WTC11 (cell line): ENCODE measurements around the gene ABHD17C. TPM values are rescaled to one million over a fixed set of nuclear protein-coding genes. Genes with fewer than 3 reads are reported as not detected.

ENCODE experiments used
- ATAC-seq: fragments of 200-7000 bp; cut with Tn5 transposase; 2 replicates; pipeline ENCODE4 v1.10.0; 2021; ENCODE audit warnings: mild to moderate bottlenecking, moderate library complexity
- CTCF ChIA-PET: fragments of 300-600 bp; sonication (Branson Sonifier 250); formaldehyde crosslinking; loops from one replicate; lab custom pipeline; 2021; ENCODE audit warnings: antibody characterized with exemption; lab: Charles Lee
- POLR2A ChIA-PET: fragments of 350-600 bp; sonication (Branson Sonifier 250); formaldehyde crosslinking; loops from one replicate; lab custom pipeline; 2021; ENCODE audit warnings: antibody characterized with exemption; lab: Charles Lee
- DNase-seq: peaks from one replicate; pipeline ENCODE4 v3.0.0; 2021; ENCODE audit warnings: low spot score
- H3K27ac Mint-ChIP-seq: 2 replicates; pipeline ENCODE4 v1.8.0; 2021; ENCODE audit warnings: mixed read lengths
- H3K27me3 Mint-ChIP-seq: 2 replicates; pipeline ENCODE4 v1.8.0; 2021; ENCODE audit warnings: low read depth, mild to moderate bottlenecking, moderate library complexity, mixed read lengths
- H3K36me3 Mint-ChIP-seq: 2 replicates; pipeline ENCODE4 v1.8.0; 2021; ENCODE audit warnings: mixed read lengths
- H3K4me1 Mint-ChIP-seq: 2 replicates; pipeline ENCODE4 v1.8.0; 2022; ENCODE audit warnings: mixed read lengths
- H3K4me3 Mint-ChIP-seq: 2 replicates; pipeline ENCODE4 v1.8.0; 2021; ENCODE audit warnings: mild to moderate bottlenecking, moderate library complexity, mixed read lengths
- H3K9me3 Mint-ChIP-seq: 2 replicates; pipeline ENCODE4 v1.8.0; 2021; ENCODE audit warnings: mixed read lengths
- E2F4 ChIP-seq: sonication (generic); formaldehyde crosslinking; IDR thresholded peaks from 2 replicates; pipeline ENCODE4 v1.8.1; 2022; ENCODE audit warnings: low read depth, mild to moderate bottlenecking, moderate library complexity, missing genetic modification reagents, borderline replicate concordance
- ELF4 ChIP-seq: sonication (generic); formaldehyde crosslinking; IDR thresholded peaks from 2 replicates; pipeline ENCODE4 v1.8.1; 2022; ENCODE audit warnings: low read depth, mild to moderate bottlenecking, moderate library complexity, missing genetic modification reagents
- EMX1 ChIP-seq: fragments of 250-450 bp; sonication (Bioruptor Pico); IDR thresholded peaks from 2 replicates; pipeline ENCODE4 v1.8.0; 2021; ENCODE audit warnings: mild to moderate bottlenecking
- ETV6 ChIP-seq: sonication (generic); formaldehyde crosslinking; IDR thresholded peaks from 2 replicates; pipeline ENCODE4 v1.8.1; 2022; ENCODE audit warnings: mild to moderate bottlenecking, missing genetic modification reagents
- FOXJ3 ChIP-seq: sonication (generic); formaldehyde crosslinking; IDR thresholded peaks from 2 replicates; pipeline ENCODE4 v1.9.0; 2021; ENCODE audit warnings: missing genetic modification reagents, mild to moderate bottlenecking, borderline replicate concordance
- HMGXB4 ChIP-seq: sonication (generic); formaldehyde crosslinking; IDR thresholded peaks from 2 replicates; pipeline ENCODE4 v1.8.1; 2023; ENCODE audit warnings: mild to moderate bottlenecking, moderate library complexity, missing genetic modification reagents
- IRF1 ChIP-seq: sonication (generic); formaldehyde crosslinking; IDR thresholded peaks from 2 replicates; pipeline ENCODE4 v1.8.0; 2023; ENCODE audit warnings: missing genetic modification reagents
- NFE2L1 ChIP-seq: sonication (generic); formaldehyde crosslinking; IDR thresholded peaks from 2 replicates; pipeline ENCODE4 v1.8.1; 2023; ENCODE audit warnings: missing genetic modification reagents
- NR2C2 ChIP-seq: sonication (generic); formaldehyde crosslinking; IDR thresholded peaks from 2 replicates; pipeline ENCODE4 v1.8.0; 2022; ENCODE audit warnings: mild to moderate bottlenecking, missing genetic modification reagents
- SMAD4 ChIP-seq: sonication (generic); formaldehyde crosslinking; IDR thresholded peaks from 2 replicates; pipeline ENCODE4 v1.8.0; 2022; ENCODE audit warnings: mild to moderate bottlenecking, missing genetic modification reagents
- ZBTB43 ChIP-seq: sonication (generic); formaldehyde crosslinking; IDR thresholded peaks from 2 replicates; pipeline ENCODE4 v1.8.1; 2023; ENCODE audit warnings: mild to moderate bottlenecking, missing genetic modification reagents
- ZNF396 ChIP-seq: fragments of 250-450 bp; sonication (Bioruptor Pico); IDR thresholded peaks from 2 replicates; pipeline ENCODE4 v1.8.0; 2021; ENCODE audit warnings: mild to moderate bottlenecking, moderate library complexity, borderline replicate concordance
- ZNF416 ChIP-seq: fragments of 250-450 bp; sonication (Bioruptor Pico); IDR thresholded peaks from 2 replicates; pipeline ENCODE4 v1.9.0; 2021; ENCODE audit warnings: mild to moderate bottlenecking, inconsistent platforms
- total RNA-seq: library from RNA; stranded (reverse); gene quantifications from 3 replicates; pipeline ENCODE4 v1.2.3, GENCODE V29; 2021
- TF ChIP-seq, protein P1 (sequence below): sonication (generic); formaldehyde crosslinking; IDR thresholded peaks from 2 replicates; pipeline ENCODE4 v1.8.1; 2022; ENCODE audit warnings: missing genetic modification reagents, borderline replicate concordance
- TF ChIP-seq, protein P2 (sequence below): fragments of 250-450 bp; sonication (Bioruptor Pico); IDR thresholded peaks from 2 replicates; pipeline ENCODE4 v1.9.0; 2021; ENCODE audit warnings: moderate library complexity, mild to moderate bottlenecking, inconsistent platforms, borderline replicate concordance
- TF ChIP-seq, protein P3 (sequence below): sonication (generic); formaldehyde crosslinking; IDR thresholded peaks from 2 replicates; pipeline ENCODE4 v1.8.0; 2022; ENCODE audit warnings: mild to moderate bottlenecking, missing genetic modification reagents
- TF ChIP-seq, protein P4 (sequence below): sonication (generic); formaldehyde crosslinking; IDR thresholded peaks from 2 replicates; pipeline ENCODE4 v1.8.0; 2023; ENCODE audit warnings: mild to moderate bottlenecking, missing genetic modification reagents

ABHD17C gene
- total RNA-seq, 1 experiment from 2014 or later: 29.0 TPM

GRCh38 chr15:80674245-80674614, 20.9 kb upstream of the ABHD17C start:
- no peak overlapping the region for H3K4me3 Mint-ChIP-seq
- ATAC-seq: no peak
- peaks cover 6% of the 10 kb centered on the region; the same call in 1 of the 2 replicates for H3K27me3 Mint-ChIP-seq
- no peaks in the 10 kb centered on the region for H3K36me3 Mint-ChIP-seq
- TF ChIP-seq EMX1 (CRISPR knock-in tag) (no peak), ZBTB43 (no peak), ZNF416 (CRISPR knock-in tag) (no peak), ETV6 (CRISPR knock-in tag) (no peak), ELF4 (no peak), NR2C2 (no peak), E2F4 (no peak), FOXJ3 (no peak), HMGXB4 (CRISPR knock-in tag) (no peak), NFE2L1 (no peak), IRF1 (CRISPR knock-in tag) (no peak), SMAD4 (CRISPR knock-in tag) (no peak), ZNF396 (CRISPR knock-in tag) (no peak)
- TF ChIP-seq, protein P1, sequence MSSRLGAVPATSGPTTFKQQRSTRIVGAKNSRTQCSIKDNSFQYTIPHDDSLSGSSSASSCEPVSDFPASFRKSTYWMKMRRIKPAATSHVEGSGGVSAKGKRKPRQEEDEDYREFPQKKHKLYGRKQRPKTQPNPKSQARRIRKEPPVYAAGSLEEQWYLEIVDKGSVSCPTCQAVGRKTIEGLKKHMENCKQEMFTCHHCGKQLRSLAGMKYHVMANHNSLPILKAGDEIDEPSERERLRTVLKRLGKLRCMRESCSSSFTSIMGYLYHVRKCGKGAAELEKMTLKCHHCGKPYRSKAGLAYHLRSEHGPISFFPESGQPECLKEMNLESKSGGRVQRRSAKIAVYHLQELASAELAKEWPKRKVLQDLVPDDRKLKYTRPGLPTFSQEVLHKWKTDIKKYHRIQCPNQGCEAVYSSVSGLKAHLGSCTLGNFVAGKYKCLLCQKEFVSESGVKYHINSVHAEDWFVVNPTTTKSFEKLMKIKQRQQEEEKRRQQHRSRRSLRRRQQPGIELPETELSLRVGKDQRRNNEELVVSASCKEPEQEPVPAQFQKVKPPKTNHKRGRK (CRISPR knock-in tag): no peak
- TF ChIP-seq, protein P2, sequence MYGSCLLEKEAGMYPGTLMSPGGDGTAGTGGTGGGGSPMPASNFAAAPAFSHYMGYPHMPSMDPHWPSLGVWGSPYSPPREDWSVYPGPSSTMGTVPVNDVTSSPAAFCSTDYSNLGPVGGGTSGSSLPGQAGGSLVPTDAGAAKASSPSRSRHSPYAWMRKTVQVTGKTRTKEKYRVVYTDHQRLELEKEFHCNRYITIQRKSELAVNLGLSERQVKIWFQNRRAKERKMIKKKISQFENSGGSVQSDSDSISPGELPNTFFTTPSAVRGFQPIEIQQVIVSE: no peak
- TF ChIP-seq, protein P3, sequence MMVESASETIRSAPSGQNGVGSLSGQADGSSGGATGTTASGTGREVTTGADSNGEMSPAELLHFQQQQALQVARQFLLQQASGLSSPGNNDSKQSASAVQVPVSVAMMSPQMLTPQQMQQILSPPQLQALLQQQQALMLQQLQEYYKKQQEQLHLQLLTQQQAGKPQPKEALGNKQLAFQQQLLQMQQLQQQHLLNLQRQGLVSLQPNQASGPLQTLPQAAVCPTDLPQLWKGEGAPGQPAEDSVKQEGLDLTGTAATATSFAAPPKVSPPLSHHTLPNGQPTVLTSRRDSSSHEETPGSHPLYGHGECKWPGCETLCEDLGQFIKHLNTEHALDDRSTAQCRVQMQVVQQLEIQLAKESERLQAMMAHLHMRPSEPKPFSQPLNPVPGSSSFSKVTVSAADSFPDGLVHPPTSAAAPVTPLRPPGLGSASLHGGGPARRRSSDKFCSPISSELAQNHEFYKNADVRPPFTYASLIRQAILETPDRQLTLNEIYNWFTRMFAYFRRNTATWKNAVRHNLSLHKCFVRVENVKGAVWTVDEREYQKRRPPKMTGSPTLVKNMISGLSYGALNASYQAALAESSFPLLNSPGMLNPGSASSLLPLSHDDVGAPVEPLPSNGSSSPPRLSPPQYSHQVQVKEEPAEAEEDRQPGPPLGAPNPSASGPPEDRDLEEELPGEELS (CRISPR knock-in tag): no peak
- CTCF ChIA-PET: interaction anchor here (1.0 to 3.4 kb wide), 14 partner anchors 8 to 293 kb away, joined by 3 to 21 read pairs (median 4); partner anchors contain the start of gene CEMIP
- H3K4me1 Mint-ChIP-seq: peaks cover 3% of the 10 kb centered on the region; the same call in 1 of the 2 replicates
- no peak for DNase-seq
- H3K9me3 Mint-ChIP-seq: no peaks in the 10 kb centered on the region
- POLR2A ChIA-PET: interaction anchor here (1.1 kb wide), 1 partner anchor 243 kb away, joined by 3 read pairs; no protein-coding TSS in a partner anchor
- no peak overlapping the region for H3K27ac Mint-ChIP-seq

GRCh38 chr15:80677041-80677440, 18.1 kb upstream of the ABHD17C start:
- ATAC-seq (no peak), DNase-seq (no peak)
- H3K4me1 Mint-ChIP-seq: peaks cover 8% of the 10 kb centered on the region
- CTCF ChIA-PET: interaction anchor here (1.5 kb wide), 1 partner anchor 11 kb away, joined by 3 read pairs; no protein-coding TSS in a partner anchor
- POLR2A ChIA-PET: no interaction called here
- no peak for TF ChIP-seq FOXJ3
- TF ChIP-seq, protein P4, sequence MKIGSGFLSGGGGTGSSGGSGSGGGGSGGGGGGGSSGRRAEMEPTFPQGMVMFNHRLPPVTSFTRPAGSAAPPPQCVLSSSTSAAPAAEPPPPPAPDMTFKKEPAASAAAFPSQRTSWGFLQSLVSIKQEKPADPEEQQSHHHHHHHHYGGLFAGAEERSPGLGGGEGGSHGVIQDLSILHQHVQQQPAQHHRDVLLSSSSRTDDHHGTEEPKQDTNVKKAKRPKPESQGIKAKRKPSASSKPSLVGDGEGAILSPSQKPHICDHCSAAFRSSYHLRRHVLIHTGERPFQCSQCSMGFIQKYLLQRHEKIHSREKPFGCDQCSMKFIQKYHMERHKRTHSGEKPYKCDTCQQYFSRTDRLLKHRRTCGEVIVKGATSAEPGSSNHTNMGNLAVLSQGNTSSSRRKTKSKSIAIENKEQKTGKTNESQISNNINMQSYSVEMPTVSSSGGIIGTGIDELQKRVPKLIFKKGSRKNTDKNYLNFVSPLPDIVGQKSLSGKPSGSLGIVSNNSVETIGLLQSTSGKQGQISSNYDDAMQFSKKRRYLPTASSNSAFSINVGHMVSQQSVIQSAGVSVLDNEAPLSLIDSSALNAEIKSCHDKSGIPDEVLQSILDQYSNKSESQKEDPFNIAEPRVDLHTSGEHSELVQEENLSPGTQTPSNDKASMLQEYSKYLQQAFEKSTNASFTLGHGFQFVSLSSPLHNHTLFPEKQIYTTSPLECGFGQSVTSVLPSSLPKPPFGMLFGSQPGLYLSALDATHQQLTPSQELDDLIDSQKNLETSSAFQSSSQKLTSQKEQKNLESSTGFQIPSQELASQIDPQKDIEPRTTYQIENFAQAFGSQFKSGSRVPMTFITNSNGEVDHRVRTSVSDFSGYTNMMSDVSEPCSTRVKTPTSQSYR (CRISPR knock-in tag): no peak
- no peaks in the 10 kb centered on the region for H3K36me3 Mint-ChIP-seq
- no peak overlapping the region for H3K4me3 Mint-ChIP-seq
- H3K27ac Mint-ChIP-seq: no peak overlapping the region
- no peaks in the 10 kb centered on the region; the same call in 1 of the 2 replicates for H3K27me3 Mint-ChIP-seq
- peaks cover 4% of the 10 kb centered on the region; the same call in 1 of the 2 replicates for H3K9me3 Mint-ChIP-seq
